ENCODE measurements around the gene MIER2.

Gene MIER2

DNA sequence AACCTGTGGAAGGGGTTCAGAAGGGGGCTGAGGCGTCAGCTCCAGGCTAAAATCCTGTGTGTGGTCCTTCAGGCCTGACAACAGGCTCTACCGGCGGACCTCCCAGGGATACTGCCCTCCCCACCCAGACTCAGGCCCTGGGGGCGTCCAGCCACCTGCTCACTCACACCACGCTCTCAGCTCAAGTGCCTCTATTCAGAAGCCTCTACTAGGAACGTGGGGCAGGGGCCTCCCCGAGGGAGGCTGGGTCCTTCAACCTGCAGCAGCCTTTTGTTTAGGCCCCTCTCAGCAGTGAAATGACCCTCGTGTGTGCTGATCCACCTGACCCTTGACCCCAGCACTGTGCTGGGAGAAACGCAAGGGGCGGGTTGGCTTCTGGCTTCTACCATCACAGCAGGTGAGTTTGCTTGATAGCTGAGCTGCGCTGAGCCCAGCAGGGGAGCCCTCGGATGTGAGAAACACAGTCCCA, 64.0 kb downstream of the MIER2 start:
- TF ChIP-seq, protein P1, sequence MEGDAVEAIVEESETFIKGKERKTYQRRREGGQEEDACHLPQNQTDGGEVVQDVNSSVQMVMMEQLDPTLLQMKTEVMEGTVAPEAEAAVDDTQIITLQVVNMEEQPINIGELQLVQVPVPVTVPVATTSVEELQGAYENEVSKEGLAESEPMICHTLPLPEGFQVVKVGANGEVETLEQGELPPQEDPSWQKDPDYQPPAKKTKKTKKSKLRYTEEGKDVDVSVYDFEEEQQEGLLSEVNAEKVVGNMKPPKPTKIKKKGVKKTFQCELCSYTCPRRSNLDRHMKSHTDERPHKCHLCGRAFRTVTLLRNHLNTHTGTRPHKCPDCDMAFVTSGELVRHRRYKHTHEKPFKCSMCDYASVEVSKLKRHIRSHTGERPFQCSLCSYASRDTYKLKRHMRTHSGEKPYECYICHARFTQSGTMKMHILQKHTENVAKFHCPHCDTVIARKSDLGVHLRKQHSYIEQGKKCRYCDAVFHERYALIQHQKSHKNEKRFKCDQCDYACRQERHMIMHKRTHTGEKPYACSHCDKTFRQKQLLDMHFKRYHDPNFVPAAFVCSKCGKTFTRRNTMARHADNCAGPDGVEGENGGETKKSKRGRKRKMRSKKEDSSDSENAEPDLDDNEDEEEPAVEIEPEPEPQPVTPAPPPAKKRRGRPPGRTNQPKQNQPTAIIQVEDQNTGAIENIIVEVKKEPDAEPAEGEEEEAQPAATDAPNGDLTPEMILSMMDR (IDR thresholded peaks at IDR 0.05): no peak
- Mint-ChIP-seq H3K36me3 (ENCODE audit: low read depth) (no peaks in the 10 kb centered on the region), H3K27me3 (ENCODE audit: low read depth, poor library complexity) (peaks cover 34% of the 10 kb centered on the region), H3K4me3 (no peak overlapping the region), H3K27ac (no peak overlapping the region), H3K9me3 (no peaks in the 10 kb centered on the region), H3K4me1 (peaks cover 6% of the 10 kb centered on the region)
- DNase-seq: no peak

DNA sequence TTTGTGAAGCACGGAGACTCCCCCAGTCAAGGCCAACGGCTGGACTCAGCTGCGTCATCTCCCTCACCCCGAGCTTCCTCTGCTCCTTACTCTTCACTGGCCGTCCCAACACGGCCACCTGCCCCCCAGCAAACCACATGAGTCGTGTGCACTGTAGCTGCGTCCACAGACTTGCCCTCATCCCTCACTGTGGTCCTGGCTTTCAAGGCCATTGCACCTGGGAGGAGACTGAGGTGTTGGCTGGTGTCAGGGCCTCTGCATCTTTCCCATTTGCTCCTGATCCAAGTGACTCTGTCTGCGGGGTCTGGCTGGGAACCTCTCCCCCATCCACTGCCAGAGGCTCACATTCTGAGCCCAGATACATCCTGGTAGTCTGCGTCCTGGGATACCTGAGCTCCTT, 64.9 kb downstream of the MIER2 start:
- Mint-ChIP-seq H3K36me3 (ENCODE audit: low read depth) (no peaks in the 10 kb centered on the region), H3K27ac (no peak overlapping the region), H3K27me3 (ENCODE audit: low read depth, poor library complexity) (peaks cover 33% of the 10 kb centered on the region), H3K4me3 (no peak overlapping the region), H3K4me1 (peaks cover 6% of the 10 kb centered on the region), H3K9me3 (no peaks in the 10 kb centered on the region)
- DNase-seq: no peak
- TF ChIP-seq, protein P1 (IDR thresholded peaks at IDR 0.05): no peak

DNA sequence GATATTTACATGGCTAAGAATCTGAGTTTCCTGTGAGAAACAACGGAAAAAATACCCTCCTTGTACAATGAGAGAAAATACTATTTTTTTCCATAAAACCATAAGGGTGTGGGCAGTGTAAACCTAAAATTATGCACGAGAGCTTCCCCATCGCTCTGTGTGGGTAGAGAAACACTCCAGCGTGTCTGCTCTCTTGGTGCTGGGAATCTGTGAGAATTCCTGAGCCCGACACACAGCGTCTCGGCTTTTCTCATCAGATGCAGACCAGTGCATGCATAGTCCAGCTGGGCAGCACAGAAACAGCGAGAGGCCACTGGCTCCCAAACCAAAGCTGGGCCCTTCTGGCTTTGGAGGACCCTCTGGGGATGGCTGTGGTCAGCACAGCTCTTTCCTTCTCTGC, 65.4 kb downstream of the MIER2 start:
- Mint-ChIP-seq H3K4me3 (no peak overlapping the region), H3K9me3 (no peaks in the 10 kb centered on the region), H3K36me3 (ENCODE audit: low read depth) (no peaks in the 10 kb centered on the region), H3K27me3 (ENCODE audit: low read depth, poor library complexity) (peaks cover 31% of the 10 kb centered on the region), H3K27ac (no peak overlapping the region), H3K4me1 (peaks cover 6% of the 10 kb centered on the region)
- DNase-seq: no peak
- TF ChIP-seq, protein P1 (IDR thresholded peaks at IDR 0.05): no peak

DNA sequence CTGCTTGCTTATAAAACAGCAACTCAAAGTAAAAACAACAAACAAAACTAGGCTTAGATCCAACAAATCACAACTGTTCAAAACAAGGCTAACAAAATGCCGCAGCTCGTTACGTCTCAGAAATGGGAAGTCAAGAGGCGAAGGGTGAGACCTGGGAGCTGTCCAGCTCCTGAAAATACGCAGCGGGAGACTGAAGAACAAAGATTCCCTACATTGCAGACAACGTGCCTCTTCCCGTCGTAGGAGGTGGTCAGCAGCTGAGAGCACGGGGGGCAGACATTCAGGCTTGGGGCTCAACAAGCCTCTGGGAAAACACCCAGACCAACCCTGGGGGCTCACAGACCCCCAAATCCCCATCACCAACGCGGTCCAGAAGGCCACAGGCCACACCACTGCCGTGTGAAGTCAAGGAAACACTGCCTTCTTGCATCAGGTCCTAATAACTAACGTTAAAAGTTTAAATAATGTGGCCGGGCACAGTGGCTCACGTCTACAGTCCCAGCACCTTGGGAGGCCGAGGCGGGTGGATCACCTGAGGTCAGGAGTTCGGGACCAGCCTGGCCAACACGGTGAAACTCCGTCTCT, 66.9 kb downstream of the MIER2 start:
- H3K4me1 Mint-ChIP-seq: no peaks in the 10 kb centered on the region
- TF ChIP-seq, protein P1 (IDR thresholded peaks at IDR 0.05): no peak
- H3K4me3 Mint-ChIP-seq: no peak overlapping the region
- H3K27ac Mint-ChIP-seq: no peak overlapping the region
- no peaks in the 10 kb centered on the region for H3K36me3 Mint-ChIP-seq (ENCODE audit: low read depth)
- H3K9me3 Mint-ChIP-seq: no peaks in the 10 kb centered on the region
- peaks cover 27% of the 10 kb centered on the region for H3K27me3 Mint-ChIP-seq (ENCODE audit: low read depth, poor library complexity)
- DNase-seq: peak; percentile 67

DNA sequence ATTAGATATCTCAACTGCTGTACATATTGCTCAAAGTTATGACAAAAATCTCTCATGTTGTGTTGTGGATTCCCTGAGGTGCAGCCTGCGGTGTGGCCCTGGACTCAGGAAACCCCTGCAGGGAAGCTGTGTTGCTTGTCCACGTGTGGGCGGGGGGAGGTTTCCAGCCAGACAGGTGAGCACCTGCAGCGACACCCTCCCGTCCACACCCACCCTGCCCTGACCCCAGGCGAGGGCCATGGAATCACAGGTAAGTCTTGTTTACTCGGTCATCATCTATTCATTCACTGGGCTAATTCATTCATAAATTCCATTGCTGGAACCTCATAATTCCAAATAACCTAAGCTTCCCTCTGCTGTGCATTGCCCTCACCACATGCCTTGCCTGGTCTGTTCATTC, 67.5 kb downstream of the MIER2 start:
- DNase-seq: no peak
- Mint-ChIP-seq H3K36me3 (ENCODE audit: low read depth) (no peaks in the 10 kb centered on the region), H3K4me1 (no peaks in the 10 kb centered on the region), H3K27ac (no peak overlapping the region), H3K27me3 (ENCODE audit: low read depth, poor library complexity) (peaks cover 29% of the 10 kb centered on the region), H3K4me3 (no peak overlapping the region), H3K9me3 (no peaks in the 10 kb centered on the region)
- TF ChIP-seq, protein P1 (IDR thresholded peaks at IDR 0.05): no peak

DNA sequence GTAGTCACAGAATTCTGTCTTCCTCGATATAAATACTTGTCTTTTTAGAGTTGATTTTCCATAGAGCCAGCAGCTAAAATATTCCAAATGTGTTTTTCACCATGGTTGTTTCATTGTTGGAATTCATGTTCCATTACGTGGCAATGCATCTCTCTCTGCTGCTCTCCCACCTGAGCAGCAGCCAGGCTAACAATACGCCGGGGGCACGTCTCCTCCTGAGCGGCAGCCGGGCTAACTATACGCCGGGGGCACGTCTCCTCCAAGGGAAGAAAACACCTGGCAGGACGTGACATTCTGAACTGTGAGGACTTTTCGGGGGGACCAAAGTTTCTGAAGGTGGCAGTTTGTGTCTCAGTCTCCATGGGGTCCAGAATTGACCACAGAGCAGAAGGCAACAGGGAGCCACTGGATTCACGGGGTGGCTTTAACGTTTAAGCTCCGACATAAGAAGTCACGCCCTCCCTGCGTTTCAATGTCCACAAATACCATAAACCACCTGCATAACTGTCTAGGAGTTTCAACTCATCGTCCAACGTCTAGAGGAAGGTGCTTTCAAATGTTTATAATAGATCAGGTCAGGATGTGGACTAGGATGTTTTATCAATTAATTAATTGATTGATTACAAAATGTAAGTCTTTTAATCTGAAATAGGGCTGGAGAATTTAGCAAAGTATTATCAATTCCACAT, 68.5 kb downstream of the MIER2 start:
- DNase-seq: no peak
- Mint-ChIP-seq H3K9me3 (no peaks in the 10 kb centered on the region), H3K36me3 (ENCODE audit: low read depth) (no peaks in the 10 kb centered on the region), H3K27me3 (ENCODE audit: low read depth, poor library complexity) (peaks cover 33% of the 10 kb centered on the region), H3K4me3 (no peak overlapping the region), H3K4me1 (no peaks in the 10 kb centered on the region), H3K27ac (no peak overlapping the region)
- TF ChIP-seq, protein P1 (IDR thresholded peaks at IDR 0.05): no peak

Data from nephron progenitor cell (in vitro differentiated cells).